K562 (cell line): ENCODE results near the gene RAB14. TPM values are rescaled to one million over a fixed set of nuclear protein-coding genes. Genes with fewer than 3 reads are reported as not detected.

Experiments used
- ARNT ChIP-seq, 2 experiments: fragments of 450-650 bp; IDR thresholded peaks; 2 replicates each; pipeline ENCODE4 v1.6.1; 2016; ENCODE audit warnings: mild to moderate bottlenecking in 1 of 2
- DPF2 ChIP-seq: fragments of 450-650 bp; IDR thresholded peaks from 2 replicates; pipeline ENCODE4 v1.6.1; 2016
- E2F5 ChIP-seq: sonication (generic); formaldehyde crosslinking; IDR thresholded peaks from 2 replicates; pipeline ENCODE4 v1.8.0; 2022; ENCODE audit warnings: mild to moderate bottlenecking, missing genetic modification reagents
- E2F6 ChIP-seq, 2 experiments: IDR thresholded peaks; 2 replicates each; pipeline ENCODE4 v1.6.1; 2011; ENCODE audit warnings: borderline replicate concordance in 1 of 2, control low read depth in 1 of 2, low read depth in 1 of 2, low read length in 1 of 2, mild to moderate bottlenecking in 1 of 2, mixed read lengths in 1 of 2, moderate library complexity in 1 of 2; ENCODE audit not compliant: insufficient read depth in 1 of 2, insufficient read length in 1 of 2, poor library complexity in 1 of 2, severe bottlenecking in 1 of 2; ENCODE audit errors: extremely low read depth in 1 of 2
- ETS2 ChIP-seq: IDR thresholded peaks from 2 replicates; pipeline ENCODE4 v1.6.1; 2016; ENCODE audit warnings: borderline replicate concordance, missing genetic modification characterization, mild to moderate bottlenecking, moderate library complexity, missing compliant biosample characterization; ENCODE audit not compliant: poor library complexity, severe bottlenecking
- FOSL1 ChIP-seq: fragments of 200-800 bp; sonication (Bioruptor generic); conservative IDR thresholded peaks from 2 replicates; pipeline ENCODE4 v1.6.1; 2016; ENCODE audit warnings: missing genetic modification characterization, missing compliant biosample characterization
- HCFC1 ChIP-seq: IDR thresholded peaks from 2 replicates; pipeline ENCODE4 v1.6.1; 2012; ENCODE audit warnings: low read depth, low read length, improper control_type of control experiment
- HLTF ChIP-seq: fragments of 450-650 bp; IDR thresholded peaks from 2 replicates; pipeline ENCODE4 v1.6.1; 2016
- POLR2A ChIP-seq: fragments of 450-650 bp; conservative IDR thresholded peaks from 2 replicates; pipeline ENCODE4 v1.6.1; 2016
- POLR2B ChIP-seq: fragments of 450-650 bp; IDR thresholded peaks from 2 replicates; pipeline ENCODE4 v1.6.1; 2018; ENCODE audit warnings: low read depth; ENCODE audit not compliant: partially characterized antibody
- REST ChIP-seq, 2 experiments: fragments of 450-650 bp; formaldehyde crosslinking in 1 of 2; IDR thresholded peaks; 2 replicates each; pipeline versions ENCODE4 v1.4.0 to v1.6.1; 2014 to 2020; ENCODE audit warnings: mild to moderate bottlenecking in 2 of 2, borderline replicate concordance in 1 of 2, low read depth in 1 of 2
- SMARCE1 ChIP-seq: fragments of 450-650 bp; IDR thresholded peaks from 2 replicates; pipeline ENCODE4 v1.7.1; 2016; ENCODE audit warnings: mild to moderate bottlenecking
- SOX6 ChIP-seq: fragments of 450-650 bp; IDR thresholded peaks from 2 replicates; pipeline ENCODE4 v1.6.1; 2014; ENCODE audit warnings: mild to moderate bottlenecking
- ZBTB43 ChIP-seq: sonication (generic); formaldehyde crosslinking; IDR thresholded peaks from 2 replicates; pipeline ENCODE4 v1.8.0; 2023; ENCODE audit warnings: mild to moderate bottlenecking, missing genetic modification reagents
- polyA plus RNA-seq, 8 experiments: library from polyadenylated mRNA; depleted of rRNA in 4 of 8; stranded (reverse) in 5 of 8; unstranded in 3 of 8; fragments of >200 nt; fragmentation: Nextera tagmentation in 2 of 8; fragmentation: Illumina TruSeq in 1 of 8; extraction: Ambion mirVana in 2 of 8; extraction: Trizol in 1 of 8; gene quantifications; 2 replicates each; pipeline versions ENCODE4 v1.2.1 to v1.2.3, GENCODE V29; 2011 to 2014; ENCODE audit warnings: inconsistent platforms in 1 of 8, missing spikeins in 1 of 8
- total RNA-seq, 7 experiments: library from RNA; depleted of rRNA in 6 of 7; stranded (reverse); fragments of >200 nt in 6 of 7; fragmentation: Illumina TruSeq in 2 of 7; extraction: Trizol in 2 of 7; gene quantifications; 2 replicates each; pipeline versions ENCODE4 v1.2.1 to v1.2.3, GENCODE V29; 2011 to 2021; ENCODE audit warnings: low replicate concordance in 1 of 7

RAB14 gene
- total and polyA plus RNA-seq, 9 of the 15 experiments (the other 6 are each of a cell fraction or from before 2014, with no cell fraction given) = 10.3 to 41.8 (median 20.9) TPM

GRCh38 chr9:121201738-121202533 lies at the start of gene RAB14 (continued):
- TF ChIP-seq SMARCE1 (peak; percentile 45; the same call in 1 of the 2 replicates), E2F6 (IDR thresholded peaks at IDR 0.05; ENCODE audit: borderline replicate concordance in 1 of 2, extremely low read depth in 1 of 2, insufficient read depth in 1 of 2, insufficient read length in 1 of 2, low read depth in 1 of 2, low read length in 1 of 2, poor library complexity in 1 of 2, severe bottlenecking in 1 of 2) (peak in 1 of 2 experiments; percentile 14), POLR2A (peak; percentile 83), POLR2B (peak; percentile 83), DPF2 (0 out of 2 replicates have a peak, but pooled peaks have one; percentile 19), REST (IDR thresholded peaks at IDR 0.05; ENCODE audit: borderline replicate concordance) (peak; percentile 57), REST (CRISPR knock-in tag; IDR thresholded peaks at IDR 0.05; ENCODE audit: low read depth) (0 out of 2 replicates have a peak, but pooled peaks have one; percentile 28), HLTF (no peak), ZBTB43 (CRISPR knock-in tag) (peak; percentile 61; the same call in 1 of the 2 replicates), FOSL1 (0 out of 2 replicates have a peak, but pooled peaks have one; percentile 35), E2F5 (CRISPR knock-in tag) (0 out of 2 replicates have a peak, but pooled peaks have one; percentile 34), HCFC1 (peak; percentile 63), ETS2 (no peak), ARNT (IDR thresholded peaks at IDR 0.05) (peak; percentile 57 to 69; a peak in 1 of 4 replicates), SOX6 (0 out of 2 replicates have a peak, but pooled peaks have one; percentile 17)
